ENCODE measurements around the gene EXD3. TPM values are rescaled to one million over a fixed set of nuclear protein-coding genes. Genes with fewer than 3 reads are reported as not detected.

The EXD3 gene
- total and polyA plus RNA-seq, 9 of the 15 experiments (the other 6 are each of a cell fraction or from before 2014, with no cell fraction given), result 0.29 to 12.5 (median 3.9) TPM

DNA sequence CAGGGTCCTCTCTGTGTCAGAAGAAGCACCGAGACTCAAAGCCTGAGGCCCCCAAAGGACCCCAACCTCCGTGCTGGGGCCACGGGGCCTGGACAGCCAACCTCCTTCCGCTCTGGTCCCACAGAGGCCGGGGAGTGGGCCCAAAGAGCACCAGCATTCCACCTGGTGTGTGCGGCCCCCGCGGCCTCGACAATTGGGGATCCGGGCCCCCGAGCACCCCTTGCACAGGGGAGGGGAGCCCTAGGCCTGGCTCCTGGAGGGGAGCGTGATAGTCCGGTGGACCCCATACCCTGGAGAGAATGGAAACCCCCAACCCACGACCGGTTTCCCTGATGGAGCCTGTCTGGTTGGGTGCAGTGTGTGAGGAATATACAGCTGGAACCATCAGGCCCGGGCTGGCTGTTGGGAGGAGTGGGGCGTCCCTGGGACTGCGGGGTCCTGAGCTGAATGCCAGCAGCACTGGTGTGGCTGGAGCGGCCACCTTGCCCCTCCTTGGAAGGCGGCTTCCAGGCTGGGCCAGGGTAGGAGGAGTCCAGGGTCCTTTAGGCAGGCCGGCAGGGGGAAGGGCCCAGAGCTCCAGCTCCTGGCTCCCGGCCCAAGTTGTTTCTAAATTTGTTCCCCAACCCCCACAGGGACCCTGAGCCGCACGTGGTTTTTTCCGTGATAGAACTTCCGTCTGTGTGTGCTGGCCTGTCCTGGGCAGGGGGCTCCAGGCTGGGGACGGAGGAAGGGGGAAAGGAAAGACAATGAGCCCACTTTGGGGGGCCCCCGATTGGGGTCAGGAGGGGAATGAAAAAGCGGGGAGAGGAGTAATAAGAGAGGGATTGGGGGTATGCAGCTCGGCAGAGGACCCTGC is 146.3 kb downstream of the EXD3 start (continued):
- TF ChIP-seq, protein P1, sequence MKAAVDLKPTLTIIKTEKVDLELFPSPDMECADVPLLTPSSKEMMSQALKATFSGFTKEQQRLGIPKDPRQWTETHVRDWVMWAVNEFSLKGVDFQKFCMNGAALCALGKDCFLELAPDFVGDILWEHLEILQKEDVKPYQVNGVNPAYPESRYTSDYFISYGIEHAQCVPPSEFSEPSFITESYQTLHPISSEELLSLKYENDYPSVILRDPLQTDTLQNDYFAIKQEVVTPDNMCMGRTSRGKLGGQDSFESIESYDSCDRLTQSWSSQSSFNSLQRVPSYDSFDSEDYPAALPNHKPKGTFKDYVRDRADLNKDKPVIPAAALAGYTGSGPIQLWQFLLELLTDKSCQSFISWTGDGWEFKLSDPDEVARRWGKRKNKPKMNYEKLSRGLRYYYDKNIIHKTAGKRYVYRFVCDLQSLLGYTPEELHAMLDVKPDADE (conservative IDR thresholded peaks at IDR 0.05; ENCODE audit: control insufficient read depth, low read depth, low read length), result 0 out of 2 replicates have a peak, but pooled peaks have one; percentile 49
- TF ChIP-seq TEAD2 (tag; IDR thresholded peaks at IDR 0.05), result no peak
- TF ChIP-seq L3MBTL2 (IDR thresholded peaks at IDR 0.05), result peak; percentile 85
- TF ChIP-seq BRD4 (IDR thresholded peaks at IDR 0.05), result no peak; the same call in 1 of the 2 replicates
- TF ChIP-seq, protein P2, sequence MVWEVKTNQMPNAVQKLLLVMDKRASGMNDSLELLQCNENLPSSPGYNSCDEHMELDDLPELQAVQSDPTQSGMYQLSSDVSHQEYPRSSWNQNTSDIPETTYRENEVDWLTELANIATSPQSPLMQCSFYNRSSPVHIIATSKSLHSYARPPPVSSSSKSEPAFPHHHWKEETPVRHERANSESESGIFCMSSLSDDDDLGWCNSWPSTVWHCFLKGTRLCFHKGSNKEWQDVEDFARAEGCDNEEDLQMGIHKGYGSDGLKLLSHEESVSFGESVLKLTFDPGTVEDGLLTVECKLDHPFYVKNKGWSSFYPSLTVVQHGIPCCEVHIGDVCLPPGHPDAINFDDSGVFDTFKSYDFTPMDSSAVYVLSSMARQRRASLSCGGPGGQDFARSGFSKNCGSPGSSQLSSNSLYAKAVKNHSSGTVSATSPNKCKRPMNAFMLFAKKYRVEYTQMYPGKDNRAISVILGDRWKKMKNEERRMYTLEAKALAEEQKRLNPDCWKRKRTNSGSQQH (CRISPR knock-in tag; IDR thresholded peaks at IDR 0.05), result no peak
- TF ChIP-seq POLR2AphosphoS2 (IDR thresholded peaks at IDR 0.05; ENCODE audit: low read length), result no peak
- TF ChIP-seq, protein P3, sequence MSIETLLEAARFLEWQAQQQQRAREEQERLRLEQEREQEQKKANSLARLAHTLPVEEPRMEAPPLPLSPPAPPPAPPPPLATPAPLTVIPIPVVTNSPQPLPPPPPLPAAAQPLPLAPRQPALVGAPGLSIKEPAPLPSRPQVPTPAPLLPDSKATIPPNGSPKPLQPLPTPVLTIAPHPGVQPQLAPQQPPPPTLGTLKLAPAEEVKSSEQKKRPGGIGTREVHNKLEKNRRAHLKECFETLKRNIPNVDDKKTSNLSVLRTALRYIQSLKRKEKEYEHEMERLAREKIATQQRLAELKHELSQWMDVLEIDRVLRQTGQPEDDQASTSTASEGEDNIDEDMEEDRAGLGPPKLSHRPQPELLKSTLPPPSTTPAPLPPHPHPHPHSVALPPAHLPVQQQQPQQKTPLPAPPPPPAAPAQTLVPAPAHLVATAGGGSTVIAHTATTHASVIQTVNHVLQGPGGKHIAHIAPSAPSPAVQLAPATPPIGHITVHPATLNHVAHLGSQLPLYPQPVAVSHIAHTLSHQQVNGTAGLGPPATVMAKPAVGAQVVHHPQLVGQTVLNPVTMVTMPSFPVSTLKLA (conservative IDR thresholded peaks at IDR 0.05), result peak; percentile 96 to 97
- TF ChIP-seq, protein P4, sequence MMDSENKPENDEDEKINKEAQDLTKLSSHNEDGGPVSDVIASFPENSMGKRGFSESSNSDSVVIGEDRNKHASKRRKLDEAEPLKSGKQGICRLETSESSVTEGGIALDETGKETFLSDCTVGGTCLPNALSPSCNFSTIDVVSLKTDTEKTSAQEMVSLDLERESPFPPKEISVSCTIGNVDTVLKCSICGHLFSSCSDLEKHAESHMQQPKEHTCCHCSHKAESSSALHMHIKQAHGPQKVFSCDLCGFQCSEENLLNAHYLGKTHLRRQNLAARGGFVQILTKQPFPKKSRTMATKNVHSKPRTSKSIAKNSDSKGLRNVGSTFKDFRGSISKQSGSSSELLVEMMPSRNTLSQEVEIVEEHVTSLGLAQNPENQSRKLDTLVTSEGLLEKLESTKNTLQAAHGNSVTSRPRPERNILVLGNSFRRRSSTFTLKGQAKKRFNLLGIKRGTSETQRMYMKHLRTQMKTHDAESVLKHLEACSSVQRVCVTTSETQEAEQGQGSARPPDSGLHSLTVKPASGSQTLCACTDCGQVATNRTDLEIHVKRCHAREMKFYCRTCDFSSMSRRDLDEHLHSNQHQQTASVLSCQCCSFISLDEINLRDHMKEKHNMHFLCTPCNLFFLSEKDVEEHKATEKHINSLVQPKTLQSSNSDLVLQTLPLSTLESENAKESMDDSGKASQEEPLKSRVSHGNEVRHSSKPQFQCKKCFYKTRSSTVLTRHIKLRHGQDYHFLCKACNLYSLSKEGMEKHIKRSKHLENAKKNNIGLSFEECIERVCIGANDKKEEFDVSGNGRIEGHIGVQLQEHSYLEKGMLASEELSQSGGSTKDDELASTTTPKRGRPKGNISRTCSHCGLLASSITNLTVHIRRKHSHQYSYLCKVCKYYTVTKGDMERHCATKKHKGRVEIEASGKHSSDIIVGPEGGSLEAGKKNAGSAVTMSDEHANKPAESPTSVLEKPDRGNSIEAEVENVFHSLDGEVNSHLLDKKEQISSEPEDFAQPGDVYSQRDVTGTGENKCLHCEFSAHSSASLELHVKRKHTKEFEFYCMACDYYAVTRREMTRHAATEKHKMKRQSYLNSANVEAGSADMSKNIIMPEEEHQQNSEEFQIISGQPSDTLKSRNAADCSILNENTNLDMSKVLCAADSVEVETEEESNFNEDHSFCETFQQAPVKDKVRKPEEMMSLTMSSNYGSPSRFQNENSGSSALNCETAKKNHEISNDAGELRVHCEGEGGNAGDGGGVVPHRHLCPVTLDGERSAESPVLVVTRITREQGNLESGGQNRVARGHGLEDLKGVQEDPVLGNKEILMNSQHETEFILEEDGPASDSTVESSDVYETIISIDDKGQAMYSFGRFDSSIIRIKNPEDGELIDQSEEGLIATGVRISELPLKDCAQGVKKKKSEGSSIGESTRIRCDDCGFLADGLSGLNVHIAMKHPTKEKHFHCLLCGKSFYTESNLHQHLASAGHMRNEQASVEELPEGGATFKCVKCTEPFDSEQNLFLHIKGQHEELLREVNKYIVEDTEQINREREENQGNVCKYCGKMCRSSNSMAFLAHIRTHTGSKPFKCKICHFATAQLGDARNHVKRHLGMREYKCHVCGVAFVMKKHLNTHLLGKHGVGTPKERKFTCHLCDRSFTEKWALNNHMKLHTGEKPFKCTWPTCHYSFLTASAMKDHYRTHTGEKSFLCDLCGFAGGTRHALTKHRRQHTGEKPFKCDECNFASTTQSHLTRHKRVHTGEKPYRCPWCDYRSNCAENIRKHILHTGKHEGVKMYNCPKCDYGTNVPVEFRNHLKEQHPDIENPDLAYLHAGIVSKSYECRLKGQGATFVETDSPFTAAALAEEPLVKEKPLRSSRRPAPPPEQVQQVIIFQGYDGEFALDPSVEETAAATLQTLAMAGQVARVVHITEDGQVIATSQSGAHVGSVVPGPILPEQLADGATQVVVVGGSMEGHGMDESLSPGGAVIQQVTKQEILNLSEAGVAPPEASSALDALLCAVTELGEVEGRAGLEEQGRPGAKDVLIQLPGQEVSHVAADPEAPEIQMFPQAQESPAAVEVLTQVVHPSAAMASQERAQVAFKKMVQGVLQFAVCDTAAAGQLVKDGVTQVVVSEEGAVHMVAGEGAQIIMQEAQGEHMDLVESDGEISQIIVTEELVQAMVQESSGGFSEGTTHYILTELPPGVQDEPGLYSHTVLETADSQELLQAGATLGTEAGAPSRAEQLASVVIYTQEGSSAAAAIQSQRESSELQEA (IDR thresholded peaks at IDR 0.05; ENCODE audit: low read depth), result no peak
- TF ChIP-seq, protein P5, sequence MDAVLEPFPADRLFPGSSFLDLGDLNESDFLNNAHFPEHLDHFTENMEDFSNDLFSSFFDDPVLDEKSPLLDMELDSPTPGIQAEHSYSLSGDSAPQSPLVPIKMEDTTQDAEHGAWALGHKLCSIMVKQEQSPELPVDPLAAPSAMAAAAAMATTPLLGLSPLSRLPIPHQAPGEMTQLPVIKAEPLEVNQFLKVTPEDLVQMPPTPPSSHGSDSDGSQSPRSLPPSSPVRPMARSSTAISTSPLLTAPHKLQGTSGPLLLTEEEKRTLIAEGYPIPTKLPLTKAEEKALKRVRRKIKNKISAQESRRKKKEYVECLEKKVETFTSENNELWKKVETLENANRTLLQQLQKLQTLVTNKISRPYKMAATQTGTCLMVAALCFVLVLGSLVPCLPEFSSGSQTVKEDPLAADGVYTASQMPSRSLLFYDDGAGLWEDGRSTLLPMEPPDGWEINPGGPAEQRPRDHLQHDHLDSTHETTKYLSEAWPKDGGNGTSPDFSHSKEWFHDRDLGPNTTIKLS (IDR thresholded peaks at IDR 0.05; ENCODE audit: borderline replicate concordance, low read depth), result peak; percentile 17
- no peak for TF ChIP-seq PHF20 (IDR thresholded peaks at IDR 0.05; ENCODE audit: partially characterized antibody)
